Measurements from ENCODE around the gene ENPP5. TPM values are rescaled to one million over a fixed set of nuclear protein-coding genes. Genes with fewer than 3 reads are reported as not detected.

The ENPP5 gene
- total RNA-seq, 2 donors from 2014 or later, result 2.7 to 9.4 TPM

- Histone ChIP-seq H3K4me1 (ENCODE audit: control insufficient read depth in 1 of 2, low read depth in 2 of 2) (no peaks in the 10 kb centered on the region), H3K27ac (no peak overlapping the region), H3K36me3 (no peaks in the 10 kb centered on the region), H3K4me3 (no peak overlapping the region), H3K27me3 (replicated peaks; ENCODE audit: insufficient read depth) (no peaks in the 10 kb centered on the region), H3K9me3 (no peaks in the 10 kb centered on the region)
- no peak for TF ChIP-seq CTCF (IDR thresholded peaks at IDR 0.05)
- ATAC-seq (ENCODE audit: insufficient number of reproducible peaks, low FRiP score, low read depth), result no peak
- no peak for DNase-seq (ENCODE audit: low spot score)
These were observed 36.4 kb upstream of the ENPP5 start for GRCh38 chr6:46207174-46207573.

GRCh38 chr6:46204880-46205650 is 34.3 kb upstream of the ENPP5 start:
- no peak for TF ChIP-seq CTCF (IDR thresholded peaks at IDR 0.05)
- Histone ChIP-seq H3K9me3 (no peaks in the 10 kb centered on the region), H3K36me3 (no peaks in the 10 kb centered on the region), H3K4me3 (no peak overlapping the region), H3K4me1 (ENCODE audit: control insufficient read depth in 1 of 2, low read depth in 2 of 2) (no peaks in the 10 kb centered on the region), H3K27ac (no peak overlapping the region), H3K27me3 (replicated peaks; ENCODE audit: insufficient read depth) (no peaks in the 10 kb centered on the region)
- DNase-seq (ENCODE audit: low spot score), result no peak
- no peak for ATAC-seq (ENCODE audit: insufficient number of reproducible peaks, low FRiP score, low read depth)

GRCh38 chr6:46203391-46204177 is 32.8 kb upstream of the ENPP5 start:
- DNase-seq (ENCODE audit: low spot score) (no peak), ATAC-seq (ENCODE audit: insufficient number of reproducible peaks, low FRiP score, low read depth) (no peak)
- Histone ChIP-seq H3K36me3 (no peaks in the 10 kb centered on the region), H3K27me3 (replicated peaks; ENCODE audit: insufficient read depth) (no peaks in the 10 kb centered on the region), H3K4me3 (no peak overlapping the region), H3K4me1 (ENCODE audit: control insufficient read depth in 1 of 2, low read depth in 2 of 2) (no peaks in the 10 kb centered on the region), H3K9me3 (no peaks in the 10 kb centered on the region), H3K27ac (no peak overlapping the region)
- TF ChIP-seq CTCF (IDR thresholded peaks at IDR 0.05), result no peak

- no peaks in the 10 kb centered on the region for H3K4me1 ChIP-seq (ENCODE audit: control insufficient read depth in 1 of 2, low read depth in 2 of 2)
- no peaks in the 10 kb centered on the region for H3K9me3 ChIP-seq
- H3K4me3 ChIP-seq, result no peak overlapping the region
- H3K27me3 ChIP-seq (replicated peaks; ENCODE audit: insufficient read depth), result no peaks in the 10 kb centered on the region
- ATAC-seq (ENCODE audit: insufficient number of reproducible peaks, low FRiP score, low read depth) (no peak), DNase-seq (ENCODE audit: low spot score) (no peak)
- H3K36me3 ChIP-seq, result no peaks in the 10 kb centered on the region
- H3K27ac ChIP-seq, result no peak overlapping the region
- TF ChIP-seq CTCF (IDR thresholded peaks at IDR 0.05), result no peak
These were observed 30.9 kb upstream of the ENPP5 start for GRCh38 chr6:46201702-46202101.

GRCh38 chr6:46199387-46199786 is 28.6 kb upstream of the ENPP5 start:
- Histone ChIP-seq H3K4me1 (ENCODE audit: control insufficient read depth in 1 of 2, low read depth in 2 of 2) (no peaks in the 10 kb centered on the region), H3K4me3 (no peak overlapping the region), H3K36me3 (no peaks in the 10 kb centered on the region), H3K9me3 (no peaks in the 10 kb centered on the region), H3K27ac (no peak overlapping the region), H3K27me3 (replicated peaks; ENCODE audit: insufficient read depth) (no peaks in the 10 kb centered on the region)
- DNase-seq (ENCODE audit: low spot score) (no peak), ATAC-seq (ENCODE audit: insufficient number of reproducible peaks, low FRiP score, low read depth) (no peak)
- TF ChIP-seq CTCF (IDR thresholded peaks at IDR 0.05), result no peak

Measured in thoracic aorta (tissue), 2 donors.